Measurements from ENCODE around the gene TTC3.

Gene TTC3

DNA sequence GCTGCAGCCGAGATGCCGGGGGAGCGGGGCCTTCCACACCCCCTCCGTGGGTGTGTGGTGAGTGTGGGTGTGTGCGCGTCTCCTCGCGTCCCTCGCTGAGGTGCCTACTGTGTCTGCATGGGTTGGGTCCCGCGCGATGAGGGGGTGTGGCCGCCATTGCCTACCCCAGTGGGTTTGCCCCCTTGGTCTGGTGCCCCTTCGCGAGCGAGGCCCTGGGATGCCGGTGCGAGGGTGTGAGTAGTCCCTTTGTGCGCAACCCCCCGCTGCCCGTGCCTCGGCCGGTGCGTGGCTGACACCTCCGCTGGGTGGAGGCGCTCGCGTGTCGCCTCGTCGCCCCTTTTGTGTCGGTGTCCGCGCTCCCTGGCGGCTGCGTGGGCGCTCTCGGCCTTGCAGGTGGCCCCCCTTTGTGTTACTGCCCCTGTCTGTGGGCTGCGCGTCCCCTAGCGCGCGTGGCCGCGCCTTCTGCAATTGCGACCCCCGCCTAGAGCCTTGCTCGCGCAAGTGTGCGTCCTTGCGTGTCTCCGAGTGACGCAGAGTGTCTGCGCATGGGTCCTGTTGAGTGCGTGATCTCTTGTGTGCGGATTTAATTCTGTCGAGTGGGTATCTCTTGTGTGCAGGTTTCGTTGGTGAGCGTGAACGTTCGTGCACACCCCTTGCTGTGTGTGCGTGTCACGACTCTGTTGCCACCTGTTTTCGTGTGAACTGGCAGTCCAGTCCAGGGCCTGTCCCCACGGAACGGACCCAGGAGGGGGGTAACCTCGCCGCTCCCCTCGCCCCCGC, 553 bp downstream of the TTC3 start (continued):
- TF ChIP-seq, protein P1, sequence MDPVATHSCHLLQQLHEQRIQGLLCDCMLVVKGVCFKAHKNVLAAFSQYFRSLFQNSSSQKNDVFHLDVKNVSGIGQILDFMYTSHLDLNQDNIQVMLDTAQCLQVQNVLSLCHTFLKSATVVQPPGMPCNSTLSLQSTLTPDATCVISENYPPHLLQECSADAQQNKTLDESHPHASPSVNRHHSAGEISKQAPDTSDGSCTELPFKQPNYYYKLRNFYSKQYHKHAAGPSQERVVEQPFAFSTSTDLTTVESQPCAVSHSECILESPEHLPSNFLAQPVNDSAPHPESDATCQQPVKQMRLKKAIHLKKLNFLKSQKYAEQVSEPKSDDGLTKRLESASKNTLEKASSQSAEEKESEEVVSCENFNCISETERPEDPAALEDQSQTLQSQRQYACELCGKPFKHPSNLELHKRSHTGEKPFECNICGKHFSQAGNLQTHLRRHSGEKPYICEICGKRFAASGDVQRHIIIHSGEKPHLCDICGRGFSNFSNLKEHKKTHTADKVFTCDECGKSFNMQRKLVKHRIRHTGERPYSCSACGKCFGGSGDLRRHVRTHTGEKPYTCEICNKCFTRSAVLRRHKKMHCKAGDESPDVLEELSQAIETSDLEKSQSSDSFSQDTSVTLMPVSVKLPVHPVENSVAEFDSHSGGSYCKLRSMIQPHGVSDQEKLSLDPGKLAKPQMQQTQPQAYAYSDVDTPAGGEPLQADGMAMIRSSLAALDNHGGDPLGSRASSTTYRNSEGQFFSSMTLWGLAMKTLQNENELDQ (tag by site-specific recombination; IDR thresholded peaks at IDR 0.05; ENCODE audit: low read depth) = no peak
- TF ChIP-seq ZNF214 (tag by site-specific recombination; IDR thresholded peaks at IDR 0.05; ENCODE audit: borderline replicate concordance) (no peak), MYNN (tag by site-specific recombination; IDR thresholded peaks at IDR 0.05; ENCODE audit: borderline replicate concordance) (no peak; the same call in 1 of the 2 replicates), ZBTB17 (tag by site-specific recombination; IDR thresholded peaks at IDR 0.05) (no peak), ZNF792 (tag by site-specific recombination; IDR thresholded peaks at IDR 0.05) (no peak), OSR2 (tag by site-specific recombination; IDR thresholded peaks at IDR 0.05) (peak; percentile 51; the same call in 1 of the 2 replicates), ZNF311 (tag by site-specific recombination; IDR thresholded peaks at IDR 0.05; ENCODE audit: borderline replicate concordance) (no peak), ZNF624 (tag by site-specific recombination; IDR thresholded peaks at IDR 0.05) (peak; percentile 29; the same call in 1 of the 2 replicates), ZNF211 (tag by site-specific recombination; IDR thresholded peaks at IDR 0.05; ENCODE audit: low read depth) (no peak), ZSCAN23 (tag by site-specific recombination; IDR thresholded peaks at IDR 0.05) (peak; percentile 88), ZNF416 (tag by site-specific recombination; IDR thresholded peaks at IDR 0.05) (no peak), SP7 (tag by site-specific recombination; IDR thresholded peaks at IDR 0.05) (peak; percentile 73), ZBTB21 (tag by site-specific recombination; IDR thresholded peaks at IDR 0.05) (peak; percentile 6; the same call in 1 of the 2 replicates), YY2 (tag by site-specific recombination; IDR thresholded peaks at IDR 0.05) (no peak), ZNF335 (tag by site-specific recombination; conservative IDR thresholded peaks at IDR 0.05) (peak; percentile 92), ZBTB20 (tag by site-specific recombination; IDR thresholded peaks at IDR 0.05) (peak; percentile 68; the same call in 1 of the 2 replicates), GLIS1 (tag by site-specific recombination; IDR thresholded peaks at IDR 0.05) (peak; percentile 84), ZNF121 (tag by site-specific recombination; IDR thresholded peaks at IDR 0.05) (peak; percentile 34), ZNF114 (tag by site-specific recombination; IDR thresholded peaks at IDR 0.05) (no peak), ZNF544 (tag by site-specific recombination; IDR thresholded peaks at IDR 0.05) (no peak)
- TF ChIP-seq, protein P2, sequence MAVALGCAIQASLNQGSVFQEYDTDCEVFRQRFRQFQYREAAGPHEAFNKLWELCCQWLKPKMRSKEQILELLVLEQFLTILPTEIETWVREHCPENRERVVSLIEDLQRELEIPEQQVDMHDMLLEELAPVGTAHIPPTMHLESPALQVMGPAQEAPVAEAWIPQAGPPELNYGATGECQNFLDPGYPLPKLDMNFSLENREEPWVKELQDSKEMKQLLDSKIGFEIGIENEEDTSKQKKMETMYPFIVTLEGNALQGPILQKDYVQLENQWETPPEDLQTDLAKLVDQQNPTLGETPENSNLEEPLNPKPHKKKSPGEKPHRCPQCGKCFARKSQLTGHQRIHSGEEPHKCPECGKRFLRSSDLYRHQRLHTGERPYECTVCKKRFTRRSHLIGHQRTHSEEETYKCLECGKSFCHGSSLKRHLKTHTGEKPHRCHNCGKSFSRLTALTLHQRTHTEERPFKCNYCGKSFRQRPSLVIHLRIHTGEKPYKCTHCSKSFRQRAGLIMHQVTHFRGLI (tag by site-specific recombination; IDR thresholded peaks at IDR 0.05) = no peak
- TF ChIP-seq, protein P3, sequence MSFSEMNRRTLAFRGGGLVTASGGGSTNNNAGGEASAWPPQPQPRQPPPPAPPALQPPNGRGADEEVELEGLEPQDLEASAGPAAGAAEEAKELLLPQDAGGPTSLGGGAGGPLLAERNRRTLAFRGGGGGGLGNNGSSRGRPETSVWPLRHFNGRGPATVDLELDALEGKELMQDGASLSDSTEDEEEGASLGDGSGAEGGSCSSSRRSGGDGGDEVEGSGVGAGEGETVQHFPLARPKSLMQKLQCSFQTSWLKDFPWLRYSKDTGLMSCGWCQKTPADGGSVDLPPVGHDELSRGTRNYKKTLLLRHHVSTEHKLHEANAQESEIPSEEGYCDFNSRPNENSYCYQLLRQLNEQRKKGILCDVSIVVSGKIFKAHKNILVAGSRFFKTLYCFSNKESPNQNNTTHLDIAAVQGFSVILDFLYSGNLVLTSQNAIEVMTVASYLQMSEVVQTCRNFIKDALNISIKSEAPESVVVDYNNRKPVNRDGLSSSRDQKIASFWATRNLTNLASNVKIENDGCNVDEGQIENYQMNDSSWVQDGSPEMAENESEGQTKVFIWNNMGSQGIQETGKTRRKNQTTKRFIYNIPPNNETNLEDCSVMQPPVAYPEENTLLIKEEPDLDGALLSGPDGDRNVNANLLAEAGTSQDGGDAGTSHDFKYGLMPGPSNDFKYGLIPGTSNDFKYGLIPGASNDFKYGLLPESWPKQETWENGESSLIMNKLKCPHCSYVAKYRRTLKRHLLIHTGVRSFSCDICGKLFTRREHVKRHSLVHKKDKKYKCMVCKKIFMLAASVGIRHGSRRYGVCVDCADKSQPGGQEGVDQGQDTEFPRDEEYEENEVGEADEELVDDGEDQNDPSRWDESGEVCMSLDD (tag by site-specific recombination; IDR thresholded peaks at IDR 0.05) = peak; percentile 98
- TF ChIP-seq, protein P4, sequence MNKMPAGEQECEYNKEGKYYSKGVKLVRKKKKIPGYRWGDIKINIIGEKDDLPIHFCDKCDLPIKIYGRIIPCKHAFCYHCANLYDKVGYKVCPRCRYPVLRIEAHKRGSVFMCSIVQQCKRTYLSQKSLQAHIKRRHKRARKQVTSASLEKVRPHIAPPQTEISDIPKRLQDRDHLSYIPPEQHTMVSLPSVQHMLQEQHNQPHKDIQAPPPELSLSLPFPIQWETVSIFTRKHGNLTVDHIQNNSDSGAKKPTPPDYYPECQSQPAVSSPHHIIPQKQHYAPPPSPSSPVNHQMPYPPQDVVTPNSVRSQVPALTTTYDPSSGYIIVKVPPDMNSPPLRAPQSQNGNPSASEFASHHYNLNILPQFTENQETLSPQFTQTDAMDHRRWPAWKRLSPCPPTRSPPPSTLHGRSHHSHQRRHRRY (tag by site-specific recombination; IDR thresholded peaks at IDR 0.05) = no peak
- TF ChIP-seq, protein P5, sequence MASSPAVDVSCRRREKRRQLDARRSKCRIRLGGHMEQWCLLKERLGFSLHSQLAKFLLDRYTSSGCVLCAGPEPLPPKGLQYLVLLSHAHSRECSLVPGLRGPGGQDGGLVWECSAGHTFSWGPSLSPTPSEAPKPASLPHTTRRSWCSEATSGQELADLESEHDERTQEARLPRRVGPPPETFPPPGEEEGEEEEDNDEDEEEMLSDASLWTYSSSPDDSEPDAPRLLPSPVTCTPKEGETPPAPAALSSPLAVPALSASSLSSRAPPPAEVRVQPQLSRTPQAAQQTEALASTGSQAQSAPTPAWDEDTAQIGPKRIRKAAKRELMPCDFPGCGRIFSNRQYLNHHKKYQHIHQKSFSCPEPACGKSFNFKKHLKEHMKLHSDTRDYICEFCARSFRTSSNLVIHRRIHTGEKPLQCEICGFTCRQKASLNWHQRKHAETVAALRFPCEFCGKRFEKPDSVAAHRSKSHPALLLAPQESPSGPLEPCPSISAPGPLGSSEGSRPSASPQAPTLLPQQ (tag by site-specific recombination; IDR thresholded peaks at IDR 0.05) = peak; percentile 45
- TF ChIP-seq, protein P6, sequence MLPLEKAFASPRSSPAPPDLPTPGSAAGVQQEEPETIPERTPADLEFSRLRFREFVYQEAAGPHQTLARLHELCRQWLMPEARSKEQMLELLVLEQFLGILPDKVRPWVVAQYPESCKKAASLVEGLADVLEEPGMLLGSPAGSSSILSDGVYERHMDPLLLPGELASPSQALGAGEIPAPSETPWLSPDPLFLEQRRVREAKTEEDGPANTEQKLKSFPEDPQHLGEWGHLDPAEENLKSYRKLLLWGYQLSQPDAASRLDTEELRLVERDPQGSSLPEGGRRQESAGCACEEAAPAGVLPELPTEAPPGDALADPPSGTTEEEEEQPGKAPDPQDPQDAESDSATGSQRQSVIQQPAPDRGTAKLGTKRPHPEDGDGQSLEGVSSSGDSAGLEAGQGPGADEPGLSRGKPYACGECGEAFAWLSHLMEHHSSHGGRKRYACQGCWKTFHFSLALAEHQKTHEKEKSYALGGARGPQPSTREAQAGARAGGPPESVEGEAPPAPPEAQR (tag by site-specific recombination; IDR thresholded peaks at IDR 0.05) = no peak
- TF ChIP-seq, protein P7, sequence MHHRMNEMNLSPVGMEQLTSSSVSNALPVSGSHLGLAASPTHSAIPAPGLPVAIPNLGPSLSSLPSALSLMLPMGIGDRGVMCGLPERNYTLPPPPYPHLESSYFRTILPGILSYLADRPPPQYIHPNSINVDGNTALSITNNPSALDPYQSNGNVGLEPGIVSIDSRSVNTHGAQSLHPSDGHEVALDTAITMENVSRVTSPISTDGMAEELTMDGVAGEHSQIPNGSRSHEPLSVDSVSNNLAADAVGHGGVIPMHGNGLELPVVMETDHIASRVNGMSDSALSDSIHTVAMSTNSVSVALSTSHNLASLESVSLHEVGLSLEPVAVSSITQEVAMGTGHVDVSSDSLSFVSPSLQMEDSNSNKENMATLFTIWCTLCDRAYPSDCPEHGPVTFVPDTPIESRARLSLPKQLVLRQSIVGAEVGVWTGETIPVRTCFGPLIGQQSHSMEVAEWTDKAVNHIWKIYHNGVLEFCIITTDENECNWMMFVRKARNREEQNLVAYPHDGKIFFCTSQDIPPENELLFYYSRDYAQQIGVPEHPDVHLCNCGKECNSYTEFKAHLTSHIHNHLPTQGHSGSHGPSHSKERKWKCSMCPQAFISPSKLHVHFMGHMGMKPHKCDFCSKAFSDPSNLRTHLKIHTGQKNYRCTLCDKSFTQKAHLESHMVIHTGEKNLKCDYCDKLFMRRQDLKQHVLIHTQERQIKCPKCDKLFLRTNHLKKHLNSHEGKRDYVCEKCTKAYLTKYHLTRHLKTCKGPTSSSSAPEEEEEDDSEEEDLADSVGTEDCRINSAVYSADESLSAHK (tag by site-specific recombination; IDR thresholded peaks at IDR 0.05) = peak; percentile 39; the same call in 1 of the 2 replicates
